Measurements from ENCODE around the gene CACNA1B.

The CACNA1B gene

DNA sequence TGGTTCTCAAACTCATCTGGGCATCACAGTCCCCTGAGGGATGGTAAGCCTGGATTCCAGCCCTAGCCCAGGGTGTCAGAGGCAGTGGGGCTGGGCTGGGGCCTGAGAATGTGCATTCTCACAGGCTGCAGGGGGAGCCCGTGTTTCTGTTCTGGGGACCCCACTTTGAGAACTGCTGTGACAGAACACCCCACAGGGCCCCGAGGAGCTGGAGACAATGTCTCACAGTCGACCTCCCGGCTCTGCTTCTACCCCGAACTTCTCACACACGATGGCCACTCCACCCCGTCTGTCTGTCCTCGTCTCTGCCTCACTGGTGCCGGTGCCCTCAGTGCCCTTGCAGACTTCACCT, 130.0 kb downstream of the CACNA1B start:
- no peak overlapping the region for H3K27ac ChIP-seq (ENCODE audit: low read depth, low read length)
- no peak overlapping the region for H3K4me3 ChIP-seq (ENCODE audit: low read depth in 1 of 2, low read length in 2 of 2)
- H3K9ac ChIP-seq (ENCODE audit: low read length): no peak overlapping the region
- no peaks in the 10 kb centered on the region for H3K4me1 ChIP-seq (ENCODE audit: insufficient read depth, low read length)
- no peaks in the 10 kb centered on the region for H3K9me3 ChIP-seq (ENCODE audit: low read length)
- H3K27me3 ChIP-seq (ENCODE audit: control insufficient read depth in 1 of 2, insufficient read depth in 2 of 2, low read length in 2 of 2): no peaks in the 10 kb centered on the region
- H3K36me3 ChIP-seq (ENCODE audit: insufficient read depth, low read length): no peaks in the 10 kb centered on the region

- Histone ChIP-seq H3K4me3 (ENCODE audit: low read depth in 1 of 2, low read length in 2 of 2) (no peak overlapping the region), H3K27ac (ENCODE audit: low read depth, low read length) (no peak overlapping the region), H3K27me3 (ENCODE audit: control insufficient read depth in 1 of 2, insufficient read depth in 2 of 2, low read length in 2 of 2) (no peaks in the 10 kb centered on the region), H3K36me3 (ENCODE audit: insufficient read depth, low read length) (no peaks in the 10 kb centered on the region), H3K4me1 (ENCODE audit: insufficient read depth, low read length) (no peaks in the 10 kb centered on the region), H3K9me3 (ENCODE audit: low read length) (no peaks in the 10 kb centered on the region), H3K9ac (ENCODE audit: low read length) (no peak overlapping the region)
These were observed 130.6 kb downstream of the CACNA1B start for GRCh38 chr9:138007918-138008841.

DNA sequence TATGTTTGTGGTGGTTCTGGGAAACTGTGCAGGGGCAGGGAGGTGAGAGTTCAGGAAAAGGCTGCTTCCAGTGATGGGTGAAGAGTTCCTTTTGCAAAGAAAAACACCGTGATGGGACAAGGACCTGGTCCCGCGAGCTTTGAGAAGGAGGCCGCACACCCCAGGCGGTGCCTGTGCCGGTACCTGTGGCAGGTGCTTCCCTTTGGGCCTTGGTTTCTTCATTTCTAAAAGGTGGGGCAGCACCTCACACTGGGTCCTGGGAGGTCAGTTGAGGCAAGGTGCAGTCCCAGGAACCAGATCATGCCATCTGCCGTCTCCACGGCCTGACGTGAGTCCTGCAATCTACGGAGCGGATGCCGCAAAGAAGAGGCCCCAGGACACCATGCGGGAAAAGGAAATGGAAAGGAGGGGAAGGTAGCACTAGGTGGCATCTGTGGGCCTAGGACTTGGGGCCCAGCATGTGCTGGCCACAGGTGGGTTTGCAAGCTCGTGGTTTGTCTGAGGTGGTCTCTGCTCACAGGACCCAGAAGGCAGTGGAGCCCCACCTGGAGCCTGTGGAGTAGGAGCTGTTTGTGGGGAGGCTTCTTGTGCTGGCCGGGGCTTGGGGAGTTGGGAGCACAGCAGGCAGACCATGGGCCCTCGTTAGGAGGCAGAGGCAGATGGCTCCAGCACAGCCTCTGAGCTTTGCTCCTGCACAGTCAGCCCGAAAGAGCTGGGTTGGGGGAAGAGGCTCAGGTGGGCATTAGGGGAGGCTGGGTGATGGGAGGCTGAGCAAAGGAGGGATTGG, 131.6 kb downstream of the CACNA1B start:
- no peaks in the 10 kb centered on the region for H3K27me3 ChIP-seq (ENCODE audit: control insufficient read depth in 1 of 2, insufficient read depth in 2 of 2, low read length in 2 of 2)
- no peak overlapping the region for H3K27ac ChIP-seq (ENCODE audit: low read depth, low read length)
- H3K9ac ChIP-seq (ENCODE audit: low read length): no peak overlapping the region
- H3K4me1 ChIP-seq (ENCODE audit: insufficient read depth, low read length): no peaks in the 10 kb centered on the region
- no peak overlapping the region for H3K4me3 ChIP-seq (ENCODE audit: low read depth in 1 of 2, low read length in 2 of 2)
- no peaks in the 10 kb centered on the region for H3K9me3 ChIP-seq (ENCODE audit: low read length)
- no peaks in the 10 kb centered on the region for H3K36me3 ChIP-seq (ENCODE audit: insufficient read depth, low read length)

DNA sequence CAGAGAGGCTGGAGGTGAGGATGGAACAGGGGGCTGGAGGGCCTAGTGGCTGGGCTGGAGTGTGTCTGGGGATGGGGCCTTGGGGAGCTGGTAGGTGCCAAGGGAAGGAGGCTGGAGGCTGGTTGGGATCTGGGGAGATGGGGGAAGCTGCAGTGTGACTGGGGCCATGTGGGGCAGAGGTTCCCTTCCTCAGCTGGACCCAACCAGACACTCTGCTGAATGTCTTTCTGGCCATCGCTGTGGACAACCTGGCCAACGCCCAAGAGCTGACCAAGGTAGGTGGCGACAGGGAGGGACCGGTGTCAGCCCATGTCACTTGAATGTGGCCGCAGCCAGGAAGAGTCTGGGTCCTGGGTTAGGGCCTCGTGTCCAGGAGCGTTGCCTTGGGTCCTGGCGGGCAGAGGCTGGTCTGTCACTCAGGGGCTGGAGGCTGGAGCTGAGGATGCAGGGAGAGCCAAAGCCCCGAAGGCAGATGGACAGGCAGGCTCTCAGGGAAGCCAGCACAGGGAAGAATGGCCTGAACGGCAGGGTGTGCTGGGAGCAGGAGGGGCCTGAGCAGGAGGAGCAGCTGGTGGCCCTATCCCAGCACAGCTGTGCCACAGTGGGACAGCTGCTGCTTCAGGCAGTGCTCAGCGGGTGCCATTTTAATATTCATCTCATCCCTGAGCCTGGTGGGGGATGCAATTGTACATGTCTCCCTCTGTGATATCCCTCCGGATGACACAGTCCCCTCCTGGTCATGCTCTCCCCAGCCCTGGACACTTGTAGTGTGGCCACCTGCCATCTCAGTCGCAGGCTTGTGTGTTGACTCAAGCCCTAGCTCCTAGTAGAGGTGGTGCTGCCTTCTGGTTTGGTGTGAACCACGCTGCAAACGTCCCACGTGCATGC, 132.5 kb downstream of the CACNA1B start:
- H3K4me1 ChIP-seq (ENCODE audit: insufficient read depth, low read length): no peaks in the 10 kb centered on the region
- H3K9me3 ChIP-seq (ENCODE audit: low read length): no peaks in the 10 kb centered on the region
- no peak overlapping the region for H3K4me3 ChIP-seq (ENCODE audit: low read depth in 1 of 2, low read length in 2 of 2)
- no peaks in the 10 kb centered on the region for H3K36me3 ChIP-seq (ENCODE audit: insufficient read depth, low read length)
- no peak overlapping the region for H3K9ac ChIP-seq (ENCODE audit: low read length)
- no peak overlapping the region for H3K27ac ChIP-seq (ENCODE audit: low read depth, low read length)
- H3K27me3 ChIP-seq (ENCODE audit: control insufficient read depth in 1 of 2, insufficient read depth in 2 of 2, low read length in 2 of 2): no peaks in the 10 kb centered on the region

DNA sequence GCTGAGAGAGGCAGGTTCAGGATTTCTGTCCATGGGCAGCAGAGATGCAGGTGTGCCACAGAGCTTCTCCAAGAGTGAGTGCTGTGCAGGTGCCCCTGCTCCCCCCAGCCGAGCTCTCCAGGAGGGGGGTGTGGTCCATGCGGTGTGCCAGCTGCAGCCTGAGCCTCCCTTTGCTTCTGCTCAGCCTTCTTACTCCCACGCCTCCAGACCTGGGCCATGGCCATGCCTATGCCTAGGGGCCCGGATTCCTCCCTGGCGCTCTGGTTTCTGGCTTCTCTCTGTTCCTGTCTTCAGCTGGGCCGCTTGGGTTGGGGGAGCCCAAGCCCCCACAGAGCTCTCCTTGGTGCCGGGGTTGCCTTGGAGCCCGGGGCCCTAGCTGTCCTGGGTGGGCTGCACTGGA, 133.3 kb downstream of the CACNA1B start:
- H3K27ac ChIP-seq (ENCODE audit: low read depth, low read length): no peak overlapping the region
- no peak overlapping the region for H3K4me3 ChIP-seq (ENCODE audit: low read depth in 1 of 2, low read length in 2 of 2)
- H3K4me1 ChIP-seq (ENCODE audit: insufficient read depth, low read length): no peaks in the 10 kb centered on the region
- no peak overlapping the region for H3K9ac ChIP-seq (ENCODE audit: low read length)
- no peaks in the 10 kb centered on the region for H3K36me3 ChIP-seq (ENCODE audit: insufficient read depth, low read length)
- H3K27me3 ChIP-seq (ENCODE audit: control insufficient read depth in 1 of 2, insufficient read depth in 2 of 2, low read length in 2 of 2): no peaks in the 10 kb centered on the region
- no peaks in the 10 kb centered on the region for H3K9me3 ChIP-seq (ENCODE audit: low read length)

DNA sequence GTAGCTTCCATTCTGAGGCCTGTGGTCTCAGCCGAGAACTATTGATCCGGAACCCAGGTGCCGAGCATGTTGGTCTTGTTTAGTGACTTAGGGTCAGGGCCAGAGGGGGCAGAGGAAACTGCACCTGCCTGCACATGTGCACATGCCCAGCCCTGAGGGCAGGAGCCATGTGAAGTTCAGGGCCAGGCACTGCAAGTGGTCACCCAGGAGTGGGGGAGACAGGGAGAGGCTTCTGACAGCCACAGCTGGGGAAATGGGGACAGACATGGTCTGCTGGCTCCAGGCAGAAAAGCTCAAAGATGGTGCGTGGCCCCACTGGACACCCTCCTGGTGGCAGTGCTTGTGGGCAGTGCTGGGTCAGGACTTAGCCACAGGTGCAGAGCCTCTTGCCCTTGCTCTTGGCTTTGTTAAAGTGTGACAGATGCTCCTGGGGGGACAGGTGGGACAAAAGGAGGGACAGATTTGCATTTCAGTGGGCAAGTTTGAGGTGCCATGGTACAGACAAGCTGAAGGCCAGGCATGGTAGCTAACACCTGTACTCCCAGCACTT, 134.4 kb downstream of the CACNA1B start:
- Histone ChIP-seq H3K4me1 (ENCODE audit: insufficient read depth, low read length) (no peaks in the 10 kb centered on the region), H3K4me3 (ENCODE audit: low read depth in 1 of 2, low read length in 2 of 2) (no peak overlapping the region)

DNA sequence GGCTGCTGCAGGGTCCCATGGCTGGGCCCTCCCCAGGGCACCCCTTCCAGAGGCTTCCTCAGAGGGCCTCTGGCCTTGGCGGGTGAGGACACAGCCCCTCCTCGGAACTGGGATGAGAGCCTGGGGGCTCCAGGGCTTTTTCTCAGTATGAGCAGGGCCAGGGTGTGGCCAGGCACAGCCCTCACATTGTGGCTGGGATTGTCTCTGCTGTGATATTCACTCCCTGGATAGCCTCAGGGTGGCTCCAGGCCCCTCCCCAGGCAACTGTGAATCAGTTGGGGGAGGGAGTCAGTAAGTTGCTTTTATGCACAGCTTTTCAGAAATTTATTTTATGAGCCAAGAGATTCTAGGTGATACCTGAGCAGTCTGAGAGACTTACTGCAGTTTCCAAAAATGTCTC, 135.7 kb downstream of the CACNA1B start:
- Histone ChIP-seq H3K36me3 (ENCODE audit: insufficient read depth, low read length) (no peaks in the 10 kb centered on the region), H3K9me3 (ENCODE audit: low read length) (no peaks in the 10 kb centered on the region), H3K4me3 (ENCODE audit: low read depth in 1 of 2, low read length in 2 of 2) (no peak overlapping the region), H3K27me3 (ENCODE audit: control insufficient read depth in 1 of 2, insufficient read depth in 2 of 2, low read length in 2 of 2) (no peaks in the 10 kb centered on the region), H3K27ac (ENCODE audit: low read depth, low read length) (no peak overlapping the region), H3K4me1 (ENCODE audit: insufficient read depth, low read length) (no peaks in the 10 kb centered on the region), H3K9ac (ENCODE audit: low read length) (no peak overlapping the region)

More for the DNA sequence above, 134.4 kb downstream of the CACNA1B start:
- Histone ChIP-seq H3K9me3 (ENCODE audit: low read length) (no peaks in the 10 kb centered on the region), H3K9ac (ENCODE audit: low read length) (no peak overlapping the region), H3K36me3 (ENCODE audit: insufficient read depth, low read length) (no peaks in the 10 kb centered on the region), H3K27ac (ENCODE audit: low read depth, low read length) (no peak overlapping the region), H3K27me3 (ENCODE audit: control insufficient read depth in 1 of 2, insufficient read depth in 2 of 2, low read length in 2 of 2) (no peaks in the 10 kb centered on the region)

DNA sequence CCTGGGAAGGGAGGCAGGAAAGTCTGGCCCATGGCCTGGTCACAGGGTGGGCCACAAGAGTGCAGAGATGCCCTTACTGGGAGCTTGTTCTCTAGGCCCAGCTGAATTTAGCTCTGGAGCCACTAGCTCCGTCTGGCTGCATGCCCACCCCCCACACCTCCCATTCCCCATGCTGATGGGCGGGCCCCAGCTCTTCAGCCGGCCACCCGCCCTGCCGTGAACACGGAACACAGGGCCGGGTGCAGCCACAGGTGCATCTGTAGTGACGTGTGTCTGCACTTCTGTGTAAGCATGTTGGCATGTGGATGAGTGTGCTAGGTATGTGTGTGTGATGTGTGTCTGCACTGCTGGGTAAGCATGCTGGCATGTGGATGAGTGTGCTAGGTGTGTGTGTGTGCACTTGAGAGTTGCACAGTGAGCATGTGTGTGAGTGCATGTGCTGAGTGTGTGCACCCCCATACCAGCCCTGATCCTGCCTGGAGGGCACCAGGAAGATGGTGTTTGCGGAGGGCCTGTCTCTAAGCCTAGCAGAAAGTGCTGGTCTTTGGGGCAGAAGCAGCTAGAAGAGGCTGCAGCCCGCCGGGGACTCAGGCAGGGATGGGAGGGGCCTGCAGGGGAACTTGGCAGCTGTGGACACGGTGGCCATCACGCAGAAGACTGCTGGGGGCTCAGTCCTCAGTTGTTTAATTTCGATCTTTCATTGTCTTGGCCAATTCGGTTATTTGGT, 136.4 kb downstream of the CACNA1B start:
- no peaks in the 10 kb centered on the region for H3K27me3 ChIP-seq (ENCODE audit: control insufficient read depth in 1 of 2, insufficient read depth in 2 of 2, low read length in 2 of 2)
- no peaks in the 10 kb centered on the region for H3K4me1 ChIP-seq (ENCODE audit: insufficient read depth, low read length)
- H3K9me3 ChIP-seq (ENCODE audit: low read length): no peaks in the 10 kb centered on the region
- H3K4me3 ChIP-seq (ENCODE audit: low read depth in 1 of 2, low read length in 2 of 2): no peak overlapping the region
- no peaks in the 10 kb centered on the region for H3K36me3 ChIP-seq (ENCODE audit: insufficient read depth, low read length)
- no peak overlapping the region for H3K9ac ChIP-seq (ENCODE audit: low read length)
- H3K27ac ChIP-seq (ENCODE audit: low read depth, low read length): no peak overlapping the region

DNA sequence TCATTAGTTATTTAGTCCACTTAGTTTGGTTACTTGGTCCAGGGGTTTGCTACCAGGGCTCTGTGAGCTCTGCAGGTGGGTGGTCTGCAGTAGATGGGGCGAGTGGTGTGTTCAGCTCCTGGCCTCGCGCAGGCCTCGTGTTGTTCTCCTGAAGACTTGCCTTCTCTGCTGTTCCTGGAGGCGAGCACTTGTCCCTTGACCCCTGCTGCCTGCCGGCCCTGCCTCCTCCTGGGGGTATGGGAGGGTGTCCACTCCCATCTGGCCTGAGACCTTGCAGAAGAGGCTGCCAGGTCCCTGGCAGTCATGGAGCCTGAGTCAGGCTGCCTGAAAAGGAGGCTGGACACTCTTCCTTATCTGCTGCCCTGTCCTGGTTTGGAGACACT, 137.0 kb downstream of the CACNA1B start:
- no peak overlapping the region for H3K27ac ChIP-seq (ENCODE audit: low read depth, low read length)

DNA sequence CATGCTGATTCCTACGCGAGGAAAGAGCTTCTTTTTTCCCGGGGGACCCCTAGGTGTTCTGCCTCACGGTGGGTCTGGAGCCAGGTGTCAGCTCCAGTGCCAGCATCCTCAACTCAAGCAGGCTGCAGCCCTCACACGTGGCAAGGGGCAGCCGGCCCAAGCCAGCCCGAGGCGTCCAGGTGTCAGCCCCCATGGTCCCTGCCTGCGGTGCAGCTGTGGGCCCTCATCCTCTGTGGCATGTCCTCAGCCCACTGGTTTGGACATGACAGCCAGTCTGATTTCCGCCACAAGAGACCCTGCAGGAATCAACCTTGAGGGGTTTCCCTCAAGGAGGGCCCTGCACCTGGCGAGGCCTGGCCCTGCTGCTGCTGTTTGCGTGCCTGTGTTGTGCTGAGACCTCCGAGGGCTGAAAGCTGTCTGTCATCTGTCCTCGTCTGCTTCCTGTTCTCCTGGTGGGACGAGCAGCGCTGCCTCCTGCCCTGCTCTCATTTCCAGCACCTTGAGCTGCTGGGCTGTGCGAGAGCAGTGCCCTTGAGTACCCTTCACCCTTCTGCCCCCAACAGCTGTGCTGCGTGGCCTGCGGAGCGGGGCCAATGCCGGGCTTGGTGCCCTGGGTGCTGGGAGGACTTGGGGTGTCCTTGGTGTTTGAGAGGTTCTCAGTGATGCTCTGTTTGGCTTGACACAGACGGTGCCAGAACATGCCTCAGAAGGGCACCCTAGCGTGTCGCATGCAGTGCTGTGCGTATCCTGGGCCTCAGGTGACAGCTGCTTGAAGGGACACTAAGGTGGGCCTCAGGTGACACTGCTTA, 137.6 kb downstream of the CACNA1B start:
- Histone ChIP-seq H3K4me1 (ENCODE audit: insufficient read depth, low read length) (no peaks in the 10 kb centered on the region), H3K27me3 (ENCODE audit: control insufficient read depth in 1 of 2, insufficient read depth in 2 of 2, low read length in 2 of 2) (no peaks in the 10 kb centered on the region), H3K9me3 (ENCODE audit: low read length) (no peaks in the 10 kb centered on the region), H3K4me3 (ENCODE audit: low read depth in 1 of 2, low read length in 2 of 2) (no peak overlapping the region), H3K27ac (ENCODE audit: low read depth, low read length) (no peak overlapping the region), H3K36me3 (ENCODE audit: insufficient read depth, low read length) (no peaks in the 10 kb centered on the region), H3K9ac (ENCODE audit: low read length) (no peak overlapping the region)

More for the DNA sequence above, 137.0 kb downstream of the CACNA1B start:
- H3K4me1 ChIP-seq (ENCODE audit: insufficient read depth, low read length): no peaks in the 10 kb centered on the region
- H3K4me3 ChIP-seq (ENCODE audit: low read depth in 1 of 2, low read length in 2 of 2): no peak overlapping the region
- H3K9ac ChIP-seq (ENCODE audit: low read length): no peak overlapping the region
- H3K9me3 ChIP-seq (ENCODE audit: low read length): no peaks in the 10 kb centered on the region
- H3K36me3 ChIP-seq (ENCODE audit: insufficient read depth, low read length): no peaks in the 10 kb centered on the region
- no peaks in the 10 kb centered on the region for H3K27me3 ChIP-seq (ENCODE audit: control insufficient read depth in 1 of 2, insufficient read depth in 2 of 2, low read length in 2 of 2)
